ENCODE data around the gene DDC. TPM values are rescaled to one million over a fixed set of nuclear protein-coding genes. Genes with fewer than 3 reads are reported as not detected.

DDC gene, protein sequence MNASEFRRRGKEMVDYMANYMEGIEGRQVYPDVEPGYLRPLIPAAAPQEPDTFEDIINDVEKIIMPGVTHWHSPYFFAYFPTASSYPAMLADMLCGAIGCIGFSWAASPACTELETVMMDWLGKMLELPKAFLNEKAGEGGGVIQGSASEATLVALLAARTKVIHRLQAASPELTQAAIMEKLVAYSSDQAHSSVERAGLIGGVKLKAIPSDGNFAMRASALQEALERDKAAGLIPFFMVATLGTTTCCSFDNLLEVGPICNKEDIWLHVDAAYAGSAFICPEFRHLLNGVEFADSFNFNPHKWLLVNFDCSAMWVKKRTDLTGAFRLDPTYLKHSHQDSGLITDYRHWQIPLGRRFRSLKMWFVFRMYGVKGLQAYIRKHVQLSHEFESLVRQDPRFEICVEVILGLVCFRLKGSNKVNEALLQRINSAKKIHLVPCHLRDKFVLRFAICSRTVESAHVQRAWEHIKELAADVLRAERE
- not detected in 2 replicates for total RNA-seq
- polyA plus RNA-seq: not detected in 2 replicates
- polyA plus RNA-seq (2011; cell fraction: cytosol; rRNA removed): not detected in 2 replicates
- not detected in 2 replicates for polyA plus RNA-seq (2011; cell fraction: nucleus; rRNA removed)
- polyA plus RNA-seq (2012): not detected in 2 replicates
- not detected in 2 replicates for polyA minus RNA-seq
- polyA minus RNA-seq (2011; cell fraction: cytosol; rRNA and poly(A)+ RNA removed): not detected
- not detected in 2 replicates for polyA minus RNA-seq (2011; cell fraction: nucleus; rRNA and poly(A)+ RNA removed)
- Bru-seq, nascent RNA: percentile 1 among the genes with signal in this experiment
- percentile 5 among the genes with signal in this experiment for BruChase-seq, experiment 1, labeled RNA remaining after a 6-hour chase
- BruChase-seq, experiment 2, labeled RNA remaining after a 2-hour chase: percentile 2 among the genes with signal in this experiment
- long read RNA-seq: 0 reads

DNA sequence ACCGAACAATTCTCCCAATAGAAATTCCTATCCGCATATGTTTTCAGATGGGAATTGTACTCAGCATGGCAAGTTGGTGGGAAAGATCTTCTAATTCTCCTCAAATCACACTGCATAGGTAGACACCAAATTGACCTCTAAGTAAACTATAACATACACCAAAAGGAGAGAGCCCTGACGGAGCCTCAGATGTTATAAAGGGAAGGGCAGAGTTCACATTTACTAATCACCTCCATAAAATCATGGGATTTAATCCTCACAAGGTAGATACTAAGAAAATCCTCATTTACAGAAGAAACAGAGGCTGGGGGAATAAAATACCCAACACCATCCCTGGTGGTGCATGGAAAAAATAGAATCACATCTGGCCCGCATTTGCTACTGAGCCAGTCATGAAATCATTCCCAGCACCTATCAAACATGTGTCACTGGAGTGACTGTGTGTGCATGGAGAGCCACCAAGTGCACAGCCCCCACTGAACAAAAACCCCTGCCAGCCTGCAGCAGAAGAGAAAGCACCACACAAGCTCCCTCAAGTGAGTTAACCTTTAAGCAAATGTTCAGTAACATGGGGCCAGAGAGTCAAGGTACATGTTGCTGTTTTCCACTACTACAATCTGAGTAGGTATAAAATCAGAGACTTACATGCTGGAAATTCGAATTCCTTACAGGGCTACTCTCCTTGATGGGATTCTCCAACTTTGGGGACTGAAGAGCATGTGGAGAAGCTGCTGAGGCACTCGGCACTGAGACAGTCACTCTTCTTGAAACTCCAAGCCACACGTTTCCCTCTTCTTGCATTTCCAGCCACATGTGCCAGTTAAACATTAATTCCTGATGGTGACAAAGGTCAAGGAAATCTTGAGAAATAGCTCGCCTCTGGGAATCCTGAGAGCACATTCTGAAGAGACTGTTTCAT, at the start of gene DDC:
Gene DDC (minus strand): TSS at position 766 of the 919 bp plus-strand sequence. CDS start 21,320 bp downstream, outside the sequence.
- intact Hi-C loops (cut with micrococcal nuclease): no loop called here
- H2AFZ ChIP-seq (ENCODE audit: low read depth, low read length): no peak within 1 kb of the TSS
- no peak within 1 kb of the TSS for H3K27ac ChIP-seq (ENCODE audit: insufficient read depth, low read depth, low read length)
- H3K9me1 ChIP-seq (replicated peaks; ENCODE audit: control insufficient read depth, extremely low read depth, insufficient read depth, low read length): no peaks in the 10 kb centered on the region
- no peaks in the 10 kb centered on the region for H4K20me1 ChIP-seq (replicated peaks; ENCODE audit: control insufficient read depth, extremely low read depth, insufficient read depth, low read length)
- TF ChIP-seq POLR2AphosphoS5 (IDR thresholded peaks at IDR 0.05; ENCODE audit: insufficient read depth, low read depth, low read length) (no peak), GATA2 (IDR thresholded peaks at IDR 0.05; ENCODE audit: insufficient read depth, insufficient read length, low read depth, low read length) (no peak), FOS (IDR thresholded peaks at IDR 0.05; ENCODE audit: borderline replicate concordance, insufficient read depth, low read length) (no peak)
- H3K27me3 ChIP-seq (ENCODE audit: control insufficient read depth in 2 of 2, insufficient read depth in 2 of 2, low read length in 2 of 2): peaks cover under 1 to 10% of the 10 kb centered on the region in 2 experiments
- H3K4me2 ChIP-seq (ENCODE audit: insufficient read depth, low read length): no peak within 1 kb of the TSS
- H3K36me3 ChIP-seq (ENCODE audit: control insufficient read depth in 2 of 2, extremely low read depth in 1 of 2, insufficient read depth in 2 of 2, low read length in 2 of 2): no peaks in the 10 kb centered on the region
- DNase-seq (ENCODE audit: low read depth, low spot score) (no peak), FAIRE-seq (no peak)
- H3K4me1 ChIP-seq (ENCODE audit: control insufficient read depth, extremely low read depth, insufficient read depth, low read length): no peaks in the 10 kb centered on the region
- no TSS peak for BruUV-seq (replicated peaks)
- H3K79me2 ChIP-seq (ENCODE audit: control insufficient read depth, insufficient read depth, low read length): no peaks in the 10 kb centered on the region
- POLR2A ChIA-PET: no interaction called here
- no peak within 1 kb of the TSS for H3K9ac ChIP-seq (replicated peaks; ENCODE audit: extremely low read depth, insufficient read depth, low read length)
- no peak within 1 kb of the TSS for H3K4me3 ChIP-seq (replicated peaks in 1 of 3; ENCODE audit: insufficient read depth in 1 of 3, low read depth in 1 of 3, low read length in 3 of 3)
- no peaks in the 10 kb centered on the region for H3K9me3 ChIP-seq (replicated peaks; ENCODE audit: control insufficient read depth, insufficient read depth, low read length)
- CTCF ChIA-PET: interaction anchor here (0.7 kb wide), 1 partner anchor 576 kb away, joined by 3 read pairs; no protein-coding TSS in a partner anchor
- dilution Hi-C loops (cut with MboI; ENCODE audit: extremely low pct_ligation_motif_present, low sequenced_read_pairs): no loop called here
